Adrenal gland (tissue), 12 donors: ENCODE results near the gene NXN. TPM values are rescaled to one million over a fixed set of nuclear protein-coding genes. Genes with fewer than 3 reads are reported as not detected.
A peak's percentile ranks its signal among the peaks of the same experiment; 100 is the strongest.

Experiments used
- DNase-seq, 7 donors: peaks; one replicate each; pipeline ENCODE4 v3.0.0-alpha.2; 2019 to 2020
- H3K27ac ChIP-seq, 5 donors: fragments of 200-600 bp; sonication (generic) in 4 of 5; 1 replicate in 3 of 5; 2 replicates in 2 of 5; pipeline versions ENCODE4 v1.5.1 to v1.8.0; 2016 to 2020; ENCODE audit warnings: mild to moderate bottlenecking in 1 of 5
- H3K27me3 ChIP-seq: fragments of 200-600 bp; 2 replicates; pipeline ENCODE4 v1.8.0; 2021
- H3K36me3 ChIP-seq, 2 donors: fragments of 200-600 bp; replicated peaks in 1 of 2; 1 replicate in 1 of 2; 2 replicates in 1 of 2; pipeline versions ENCODE4 v1.5.1 to v1.8.0; 2018 to 2022
- H3K4me1 ChIP-seq, 2 donors: fragments of 200-600 bp; replicated peaks in 1 of 2; 1 replicate in 1 of 2; 2 replicates in 1 of 2; pipeline versions ENCODE4 v1.5.1 to v1.8.0; 2018 to 2021
- H3K4me3 ChIP-seq, 4 donors: fragments of 200-600 bp; sonication (generic) in 3 of 4; one replicate each; pipeline ENCODE4 v1.5.1; 2016 to 2018
- H3K9me3 ChIP-seq, 3 donors: fragments of 200-600 bp; sonication (generic) in 1 of 3; replicated peaks in 1 of 3; 1 replicate in 2 of 3; 2 replicates in 1 of 3; pipeline versions ENCODE4 v1.5.1 to v1.8.0; 2016 to 2021
- POLR2A ChIP-seq, 2 donors: fragments of 450-650 bp; IDR thresholded peaks; one replicate each; pipeline ENCODE4 v1.6.1; 2017; ENCODE audit warnings: antibody characterized with exemption in 2 of 2, mild to moderate bottlenecking in 2 of 2, moderate library complexity in 1 of 2
- WGBS, 4 donors: extraction: QIAGEN DNeasy Blood & Tissue Kit in 2 of 4; methylation state at CpG; one replicate each; pipeline versions ENCODE4 v1.1.5 to v1.1.7; 2013 to 2017; 5-methylcytosine and 5-hydroxymethylcytosine counted together
- intact Hi-C, 2 donors: fragments of 100-400 bp; cut with DNase I; formaldehyde crosslinking; loops; one replicate each; pipeline versions ENCODE4 v1.14.1 to v1.15.0; 2022 to 2023
- polyA plus RNA-seq, 3 donors: library from polyadenylated mRNA; stranded (reverse); fragments of 200-250 nt in 2 of 3; fragments of 350-450 nt in 1 of 3; fragmentation: Illumina TruSeq in 1 of 3; extraction: RNeasy Lipid Tissue Mini Kit (QIAGEN cat#74804) in 1 of 3; gene quantifications; one replicate each; pipeline ENCODE4 v1.2.3, GENCODE V29; 2013 to 2014
- total RNA-seq, 9 donors: library from RNA; depleted of rRNA in 4 of 9; stranded (reverse); fragments of >200 nt in 4 of 9; fragments of 120-200 nt in 1 of 9; fragmentation: NEBNext Ultra II Directional in 1 of 9; extraction: Animal tissue kit (Norgen Biotek cat#: 25700) in 1 of 9; gene quantifications; one replicate each; pipeline versions ENCODE4 v1.1.0 to v1.2.4, GENCODE V29; 2013 to 2023
- TF ChIP-seq, protein P1 (sequence below), 6 experiments: fragments of 450-650 bp in 4 of 6; fragments of 200-600 bp in 2 of 6; sonication (generic) in 1 of 6; IDR thresholded peaks; 1 replicate in 5 of 6; 2 replicates in 1 of 6; pipeline versions ENCODE4 v1.5.1 to v1.8.0; 2016 to 2021; ENCODE audit warnings: antibody characterized with exemption in 6 of 6, mild to moderate bottlenecking in 2 of 6, moderate library complexity in 1 of 6
- donor health status: healthy with polysubstance abuse.
- donor health status: Bipolar disorder and iron deficiency.
- donor health status: DM: yes; HTN: yes; CAD: no.
- donor health status: DM: no; HTN: no; CAD: no.
- donor health status: DM: no; HTN: no; CAD: no.
- donor health status: DM: yes; HTN: yes; CAD: no.

NXN gene
- total and polyA plus RNA-seq, 12 donors, result 3.6 to 24.7 (median 10.9) TPM

- H3K27me3 ChIP-seq, result no peaks in the 10 kb centered on the region
- H3K27ac ChIP-seq, result peak overlapping the region in 1 of 5 donors; percentile 40
- H3K4me1 ChIP-seq, result peaks cover 0 to 6% of the 10 kb centered on the region in 2 donors
- 17 to 36% (median 21%) methylated on average over 15 to 27 of the region's 27 CpGs for WGBS, 4 donors
- intact Hi-C loops, result no loop called here
- DNase-seq, result peak in 6 of 7 donors; percentile 58 to 68 (median 61)
- H3K9me3 ChIP-seq, result no peaks in the 10 kb centered on the region
- no peaks in the 10 kb centered on the region for H3K36me3 ChIP-seq
- no peak overlapping the region for H3K4me3 ChIP-seq
- no peak for TF ChIP-seq POLR2A (IDR thresholded peaks at IDR 0.05)
- TF ChIP-seq, protein P1, sequence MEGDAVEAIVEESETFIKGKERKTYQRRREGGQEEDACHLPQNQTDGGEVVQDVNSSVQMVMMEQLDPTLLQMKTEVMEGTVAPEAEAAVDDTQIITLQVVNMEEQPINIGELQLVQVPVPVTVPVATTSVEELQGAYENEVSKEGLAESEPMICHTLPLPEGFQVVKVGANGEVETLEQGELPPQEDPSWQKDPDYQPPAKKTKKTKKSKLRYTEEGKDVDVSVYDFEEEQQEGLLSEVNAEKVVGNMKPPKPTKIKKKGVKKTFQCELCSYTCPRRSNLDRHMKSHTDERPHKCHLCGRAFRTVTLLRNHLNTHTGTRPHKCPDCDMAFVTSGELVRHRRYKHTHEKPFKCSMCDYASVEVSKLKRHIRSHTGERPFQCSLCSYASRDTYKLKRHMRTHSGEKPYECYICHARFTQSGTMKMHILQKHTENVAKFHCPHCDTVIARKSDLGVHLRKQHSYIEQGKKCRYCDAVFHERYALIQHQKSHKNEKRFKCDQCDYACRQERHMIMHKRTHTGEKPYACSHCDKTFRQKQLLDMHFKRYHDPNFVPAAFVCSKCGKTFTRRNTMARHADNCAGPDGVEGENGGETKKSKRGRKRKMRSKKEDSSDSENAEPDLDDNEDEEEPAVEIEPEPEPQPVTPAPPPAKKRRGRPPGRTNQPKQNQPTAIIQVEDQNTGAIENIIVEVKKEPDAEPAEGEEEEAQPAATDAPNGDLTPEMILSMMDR (IDR thresholded peaks at IDR 0.05), result no peak
These were observed 28.0 kb downstream of the NXN start for GRCh38 chr17:951325-952132.

DNA sequence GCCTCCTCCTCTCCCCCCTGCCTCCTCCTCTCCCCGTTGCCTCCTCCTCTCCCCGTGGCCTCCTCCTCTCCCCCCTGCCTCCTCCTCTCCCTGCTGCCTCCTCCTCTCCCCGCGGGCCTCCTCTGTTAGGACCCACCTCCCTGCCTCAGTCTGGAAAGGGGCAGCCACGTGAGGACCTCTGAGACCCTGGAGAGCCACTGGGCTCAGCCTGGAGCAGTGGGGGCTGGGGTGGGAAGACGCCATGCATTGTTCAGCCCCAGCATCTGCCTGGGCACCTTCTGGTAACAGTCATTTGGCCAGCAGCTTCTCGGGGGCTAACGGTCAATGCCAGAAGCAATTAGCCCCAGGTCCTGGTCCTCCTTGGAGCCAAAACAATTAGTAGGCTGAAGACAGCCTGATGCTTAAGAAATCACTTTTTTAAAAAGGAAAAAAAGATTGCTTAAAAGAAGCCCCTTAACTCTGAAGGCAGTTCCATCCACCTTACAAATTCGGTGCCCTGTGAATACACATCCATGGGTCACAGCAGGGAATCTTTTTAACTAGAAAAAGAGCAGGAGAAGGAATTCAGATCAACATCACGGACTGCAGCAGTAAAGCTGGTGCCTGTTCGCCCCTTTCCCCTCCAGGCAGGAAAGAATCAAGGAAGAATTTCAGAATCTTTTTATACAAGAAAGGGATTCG is 29.8 kb downstream of the NXN start:
- Histone ChIP-seq H3K9me3 (no peaks in the 10 kb centered on the region), H3K4me3 (no peak overlapping the region), H3K4me1 (peaks cover 0 to 6% of the 10 kb centered on the region in 2 donors), H3K36me3 (no peaks in the 10 kb centered on the region), H3K27ac (no peak overlapping the region), H3K27me3 (no peaks in the 10 kb centered on the region)
- no peak for DNase-seq
- 62 to 74% (median 65%) methylated on average over 6 to 10 of the region's 12 CpGs for WGBS, 4 donors
- TF ChIP-seq, protein P1 (IDR thresholded peaks at IDR 0.05), result no peak
- no peak for TF ChIP-seq POLR2A (IDR thresholded peaks at IDR 0.05)
- intact Hi-C loops, result no loop called here

GRCh38 chr17:948284-948852 is 31.2 kb downstream of the NXN start:
- H3K4me3 ChIP-seq, result no peak overlapping the region
- no peaks in the 10 kb centered on the region for H3K27me3 ChIP-seq
- no peak overlapping the region for H3K27ac ChIP-seq
- WGBS, 4 donors, result 85 to 90% (median 85%) methylated on average over 13 to 23 of the region's 25 CpGs
- DNase-seq, result no peak
- no peaks in the 10 kb centered on the region for H3K36me3 ChIP-seq
- TF ChIP-seq, protein P1 (IDR thresholded peaks at IDR 0.05), result no peak
- no peak for TF ChIP-seq POLR2A (IDR thresholded peaks at IDR 0.05)
- H3K9me3 ChIP-seq, result no peaks in the 10 kb centered on the region
- H3K4me1 ChIP-seq, result peaks cover 0 to 6% of the 10 kb centered on the region in 2 donors
- intact Hi-C loops, result no loop called here

DNA sequence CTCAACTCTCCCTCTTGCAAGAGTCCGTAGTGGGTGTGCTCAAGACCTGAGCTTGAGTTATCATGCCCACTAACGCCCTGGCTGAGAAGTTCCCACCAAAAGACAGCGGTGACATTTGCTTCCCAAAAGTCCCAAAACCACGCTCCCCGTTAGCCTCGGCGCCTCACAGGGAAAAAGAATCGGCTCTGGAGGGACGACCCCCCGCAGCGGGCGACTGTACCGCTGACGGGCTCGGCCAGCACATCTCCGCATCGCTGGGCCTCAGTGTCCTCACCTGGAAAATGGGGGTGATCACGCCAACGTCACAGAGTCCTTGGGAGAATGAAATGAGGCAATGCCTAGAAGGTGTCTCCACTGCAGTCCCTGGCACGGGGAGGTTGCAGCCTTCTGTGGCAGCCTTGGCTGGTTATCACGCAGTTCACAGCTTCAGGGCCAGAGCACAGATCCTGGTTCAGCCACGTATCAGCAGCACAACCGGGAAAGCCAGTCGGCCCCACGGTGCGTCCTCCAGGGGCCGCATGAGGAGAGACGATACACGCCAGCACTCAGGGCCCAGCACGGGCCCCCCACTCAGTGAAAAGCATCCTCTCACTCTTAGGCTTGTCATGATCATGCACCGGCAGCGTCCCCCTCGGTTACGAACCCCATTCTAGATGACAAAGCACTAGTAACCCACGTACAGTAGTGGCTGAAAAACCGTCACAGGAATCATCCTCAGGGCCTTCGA is 32.9 kb downstream of the NXN start:
- peaks cover 0 to 2% of the 10 kb centered on the region in 2 donors for H3K4me1 ChIP-seq
- no peaks in the 10 kb centered on the region for H3K27me3 ChIP-seq
- no peak for DNase-seq
- no peaks in the 10 kb centered on the region for H3K9me3 ChIP-seq
- H3K27ac ChIP-seq, result no peak overlapping the region
- 90 to 95% (median 93%) methylated on average over 22 to 37 of the region's 37 CpGs for WGBS, 4 donors
- intact Hi-C loops, result no loop called here
- H3K4me3 ChIP-seq, result no peak overlapping the region
- no peaks in the 10 kb centered on the region for H3K36me3 ChIP-seq
- TF ChIP-seq, protein P1 (IDR thresholded peaks at IDR 0.05), result no peak
- no peak for TF ChIP-seq POLR2A (IDR thresholded peaks at IDR 0.05)
